GM19455 (cell line): ENCODE results near the gene PHF12.

Experiments
- ATAC-seq: cut with Tn5 transposase; IDR thresholded peaks from one replicate; pipeline ENCODE4 v1.9.1; 2021; ENCODE audit not compliant: unreplicated experiment

Gene PHF12

DNA sequence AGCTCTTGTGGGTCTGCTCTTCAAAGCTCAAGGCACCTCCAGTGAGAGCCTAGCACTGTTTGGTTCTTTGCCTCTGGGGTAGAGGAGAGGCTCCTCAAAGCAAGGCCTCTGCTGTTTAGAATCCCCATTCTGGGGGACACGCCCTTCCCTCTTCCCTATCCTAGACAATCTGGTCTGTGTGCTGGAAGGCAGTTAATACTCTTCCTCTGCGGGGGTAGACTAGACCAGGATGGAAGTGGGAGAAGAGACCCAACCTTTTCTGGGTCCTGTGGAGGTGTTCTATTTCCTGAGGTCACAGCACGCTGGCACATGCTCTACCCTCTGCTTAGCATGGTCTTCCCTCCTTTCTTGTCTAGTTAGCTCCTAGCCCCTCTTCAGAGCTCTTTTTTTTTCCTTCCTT, 88.8 kb downstream of the PHF12 start:
- no peak for ATAC-seq

DNA sequence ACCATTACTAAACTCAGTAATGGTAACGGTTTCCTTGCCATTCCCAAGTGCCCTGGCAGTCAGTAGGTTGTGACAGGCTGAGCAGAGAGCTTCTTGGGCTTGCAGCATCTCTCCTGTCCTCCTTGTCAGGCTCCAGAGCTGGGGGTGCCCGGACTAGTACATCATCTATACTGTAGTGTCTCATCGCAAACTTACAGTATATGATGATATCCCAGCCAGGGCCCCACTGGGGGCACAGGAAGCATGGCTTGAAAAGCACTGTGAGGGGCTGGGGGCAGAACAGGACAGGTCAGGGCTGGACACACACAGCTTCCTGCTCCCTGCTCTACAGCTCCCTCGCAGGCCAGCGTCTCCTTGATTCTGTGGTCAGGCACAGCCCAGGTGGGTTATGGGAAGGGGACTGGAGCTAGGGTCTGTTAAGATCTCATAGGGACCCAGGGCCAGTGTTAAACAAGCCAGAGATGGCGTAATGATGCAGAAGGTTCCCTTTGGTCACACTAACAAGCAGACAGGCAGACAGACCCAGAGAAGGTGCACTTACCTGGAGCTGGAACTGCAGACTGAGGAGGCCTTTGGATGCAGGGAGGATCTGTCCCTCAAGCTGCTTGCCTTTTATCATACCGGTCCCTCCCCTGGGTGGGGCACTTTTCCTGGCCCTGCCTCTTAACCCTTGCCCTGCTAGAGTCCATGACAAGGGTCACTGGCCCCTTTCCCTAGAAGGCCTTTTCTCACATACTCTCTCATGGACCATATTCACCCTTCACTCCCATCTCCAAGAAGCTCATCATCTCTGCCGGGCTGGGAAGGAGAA, 89.7 kb downstream of the PHF12 start:
- ATAC-seq: no peak

DNA sequence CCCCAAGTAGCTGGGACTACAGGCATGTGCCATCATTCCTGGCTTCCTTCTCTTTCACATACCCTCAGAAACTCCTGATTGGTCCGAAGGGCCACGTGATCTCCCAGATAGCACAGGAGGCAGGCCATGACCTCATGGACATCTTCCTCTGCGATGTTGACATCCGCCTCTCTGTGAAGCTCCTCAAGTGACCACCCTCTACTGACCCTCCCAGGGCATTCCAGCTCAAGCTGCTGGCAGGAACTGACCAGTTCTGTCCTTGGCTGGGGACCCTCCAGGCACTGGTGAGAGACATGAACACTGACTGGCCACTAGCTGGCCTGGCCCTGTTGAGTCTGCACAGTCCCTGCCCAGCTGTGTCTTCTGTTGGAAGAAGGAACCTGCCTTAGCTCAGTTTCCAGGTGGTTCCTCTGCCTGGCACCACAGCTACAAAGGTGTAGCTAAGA, 90.9 kb downstream of the PHF12 start:
- no peak for ATAC-seq

DNA sequence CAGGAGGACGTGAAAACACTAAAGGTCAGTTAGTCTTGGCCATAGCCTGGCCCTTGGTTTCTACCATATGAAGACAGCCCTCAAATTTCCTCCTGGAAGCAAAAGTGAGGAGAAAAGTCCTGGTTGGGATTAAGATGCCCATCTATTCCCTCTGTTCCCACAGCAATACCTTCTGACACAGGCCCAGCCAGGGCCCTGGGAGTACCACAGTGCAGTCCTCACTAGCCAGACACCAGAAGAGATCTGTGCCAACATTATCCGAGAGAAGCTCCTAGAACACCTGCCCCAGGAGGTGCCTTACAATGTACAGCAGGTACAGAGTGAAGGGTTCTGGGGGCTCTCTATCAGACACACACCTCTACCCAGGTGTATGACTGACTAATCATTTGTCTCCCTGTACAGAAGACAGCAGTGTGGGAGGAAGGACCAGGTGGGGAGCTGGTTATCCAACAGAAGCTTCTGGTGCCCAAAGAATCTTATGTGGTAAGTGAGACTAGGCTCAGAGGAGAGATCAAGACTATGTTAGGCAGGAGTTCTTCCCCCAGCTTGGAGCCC, 92.4 kb downstream of the PHF12 start:
- ATAC-seq: no peak

- ATAC-seq: no peak
Measured at GRCh38 chr17:28857905-28858800, 93.2 kb downstream of the PHF12 start.

DNA sequence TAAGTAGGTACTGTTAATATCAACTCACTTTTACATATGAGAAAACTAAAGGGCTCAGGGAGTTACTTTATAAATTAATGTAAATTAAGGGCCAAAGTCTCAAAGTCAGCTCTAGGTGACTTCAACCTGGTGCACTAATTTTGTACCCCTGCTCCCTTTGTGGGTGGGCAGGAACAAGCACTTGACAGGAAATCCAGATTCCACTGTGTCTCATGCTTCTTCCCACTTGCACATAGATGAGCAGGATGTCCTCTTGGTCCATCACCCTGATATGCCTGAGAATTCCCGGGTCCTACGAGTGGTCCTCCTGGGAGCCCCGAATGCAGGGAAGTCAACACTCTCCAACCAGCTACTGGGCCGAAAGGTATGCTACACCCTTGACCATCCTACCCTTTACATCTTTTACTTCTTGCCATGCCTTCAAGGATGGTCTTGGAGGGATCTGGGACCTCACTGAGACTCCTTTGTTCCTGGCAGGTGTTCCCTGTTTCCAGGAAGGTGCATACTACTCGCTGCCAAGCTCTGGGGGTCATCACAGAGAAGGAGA, 95.2 kb downstream of the PHF12 start:
- ATAC-seq: no peak

- no peak for ATAC-seq
Measured at GRCh38 chr17:28855336-28855679, 96.0 kb downstream of the PHF12 start.
